Dedifferentiated amniotic fluid mesenchymal stem cell (primary cell): ENCODE measurements around the gene GCGR.
A peak's percentile ranks its signal among the peaks of the same experiment; 100 is the strongest.

Experiments used
- DNase-seq: peaks from one replicate; pipeline ENCODE4 v3.0.0-alpha.2; 2016; ENCODE audit errors: extremely low spot score

The GCGR gene

GRCh38 chr17:81846743-81847689 is 43.1 kb downstream of the GCGR start:
- DNase-seq, result no peak

GRCh38 chr17:81849457-81849856 is 45.5 kb downstream of the GCGR start:
- DNase-seq, result no peak

- no peak for DNase-seq
These were observed 47.5 kb downstream of the GCGR start for GRCh38 chr17:81851423-81851822.

GRCh38 chr17:81852237-81852636 is 48.3 kb downstream of the GCGR start:
- no peak for DNase-seq

GRCh38 chr17:81854974-81855774 is 51.2 kb downstream of the GCGR start:
- no peak for DNase-seq

GRCh38 chr17:81858170-81858966 is 54.4 kb downstream of the GCGR start:
- no peak for DNase-seq

- DNase-seq, result no peak
These were observed 55.3 kb downstream of the GCGR start for GRCh38 chr17:81858967-81859905.

- DNase-seq, result no peak
These were observed 56.2 kb downstream of the GCGR start, which contains the start of gene P4HB for GRCh38 chr17:81859906-81860755. P4HB (minus strand) TSS chr17:81860535; CDS start chr17:81860471, 64 bp downstream.

GRCh38 chr17:81860756-81861568 is 57.0 kb downstream of the GCGR start:
- peak; percentile 100 for DNase-seq

- DNase-seq, result no peak
These were observed 59.2 kb downstream of the GCGR start for GRCh38 chr17:81863123-81863675.
